Ovary (tissue), 3 donors: Measurements from ENCODE around the gene ANK2.

ENCODE experiments used
- POLR2A ChIP-seq: fragments of 450-650 bp; IDR thresholded peaks from one replicate; pipeline ENCODE4 v1.6.1; 2017; ENCODE audit warnings: antibody characterized with exemption, mild to moderate bottlenecking, moderate library complexity
- TF ChIP-seq, protein P1 (sequence below), 3 donors: fragments of 450-650 bp in 2 of 3; fragments of 200-600 bp in 1 of 3; IDR thresholded peaks; one replicate each; pipeline versions ENCODE4 v1.5.1 to v1.8.0; 2016 to 2022; ENCODE audit warnings: antibody characterized with exemption in 3 of 3, mild to moderate bottlenecking in 1 of 3
- donor health status: DM: no; HTN: no; CAD: no.

- TF ChIP-seq, protein P1, sequence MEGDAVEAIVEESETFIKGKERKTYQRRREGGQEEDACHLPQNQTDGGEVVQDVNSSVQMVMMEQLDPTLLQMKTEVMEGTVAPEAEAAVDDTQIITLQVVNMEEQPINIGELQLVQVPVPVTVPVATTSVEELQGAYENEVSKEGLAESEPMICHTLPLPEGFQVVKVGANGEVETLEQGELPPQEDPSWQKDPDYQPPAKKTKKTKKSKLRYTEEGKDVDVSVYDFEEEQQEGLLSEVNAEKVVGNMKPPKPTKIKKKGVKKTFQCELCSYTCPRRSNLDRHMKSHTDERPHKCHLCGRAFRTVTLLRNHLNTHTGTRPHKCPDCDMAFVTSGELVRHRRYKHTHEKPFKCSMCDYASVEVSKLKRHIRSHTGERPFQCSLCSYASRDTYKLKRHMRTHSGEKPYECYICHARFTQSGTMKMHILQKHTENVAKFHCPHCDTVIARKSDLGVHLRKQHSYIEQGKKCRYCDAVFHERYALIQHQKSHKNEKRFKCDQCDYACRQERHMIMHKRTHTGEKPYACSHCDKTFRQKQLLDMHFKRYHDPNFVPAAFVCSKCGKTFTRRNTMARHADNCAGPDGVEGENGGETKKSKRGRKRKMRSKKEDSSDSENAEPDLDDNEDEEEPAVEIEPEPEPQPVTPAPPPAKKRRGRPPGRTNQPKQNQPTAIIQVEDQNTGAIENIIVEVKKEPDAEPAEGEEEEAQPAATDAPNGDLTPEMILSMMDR (IDR thresholded peaks at IDR 0.05) = no peak
- no peak for TF ChIP-seq POLR2A
These were observed 41.5 kb downstream of the ANK2 start for GRCh38 chr4:113090954-113091353.
